OCI-LY3 (cell line): Measurements from ENCODE around the gene GJB2.

Experiments used
- CTCF ChIP-seq: fragments of 200-600, 300-600 bp; sonication (generic); IDR thresholded peaks from 2 replicates; pipeline ENCODE4 v1.5.1; 2014; ENCODE audit warnings: antibody characterized with exemption, low read length, low read depth
- EZH2phosphoT487 ChIP-seq: fragments of 200-600 bp; shearing (Covaris generic); IDR thresholded peaks from 2 replicates; pipeline ENCODE4 v1.6.1; 2018; ENCODE audit warnings: antibody characterized with exemption, mixed run types, low read depth

GRCh38 chr13:20148501-20149183, 44.1 kb downstream of the GJB2 start:
- TF ChIP-seq CTCF (no peak), EZH2phosphoT487 (no peak)
